CD4-positive, alpha-beta T cell treated with Interleukin-4 for 1 hour (primary cell): Measurements from ENCODE around the gene SHFL.

Experiments
- DNase-seq, 2 donors: peaks; one replicate each; pipeline ENCODE4 v3.0.0-alpha.2; 2020 to 2022

The SHFL gene

DNA sequence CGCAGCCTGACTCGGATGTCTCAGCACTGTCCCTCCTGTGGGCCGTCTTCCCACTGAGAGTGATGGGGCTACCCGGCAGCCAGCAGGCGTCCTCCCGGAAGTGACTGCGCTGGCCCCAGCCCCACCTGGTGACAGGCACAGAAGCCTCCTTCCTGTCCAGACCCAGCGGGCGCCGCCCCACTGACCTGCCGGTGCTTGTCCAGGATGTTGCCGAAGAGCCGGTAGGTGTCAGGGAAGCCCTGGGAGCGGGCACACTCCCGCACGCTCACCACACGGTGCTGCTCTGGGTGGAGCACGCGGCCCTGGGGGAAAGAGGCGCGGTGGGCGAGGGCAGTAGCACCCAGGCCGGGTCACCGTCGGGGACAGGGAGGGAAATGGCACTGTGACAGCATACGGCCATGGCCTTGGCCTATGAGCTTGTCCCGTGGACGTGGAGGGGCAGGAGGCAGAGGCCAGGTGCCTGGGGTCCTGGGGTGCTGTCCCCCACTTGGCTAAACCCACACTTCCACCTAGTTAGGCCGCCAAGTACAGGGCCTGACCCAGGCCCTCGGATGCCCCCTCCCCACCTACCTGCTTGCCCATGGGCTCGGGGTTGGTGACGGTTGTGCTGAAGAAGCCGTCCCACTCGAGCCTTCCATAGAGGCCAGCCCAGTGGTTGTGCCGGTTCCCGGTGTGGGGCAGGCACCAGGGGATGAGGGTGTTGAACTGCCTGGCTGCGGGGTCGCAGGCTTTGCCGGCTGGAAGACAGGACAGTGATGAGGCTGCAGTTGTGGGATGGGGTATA, 49.6 kb downstream of the SHFL start:
- DNase-seq: no peak

DNA sequence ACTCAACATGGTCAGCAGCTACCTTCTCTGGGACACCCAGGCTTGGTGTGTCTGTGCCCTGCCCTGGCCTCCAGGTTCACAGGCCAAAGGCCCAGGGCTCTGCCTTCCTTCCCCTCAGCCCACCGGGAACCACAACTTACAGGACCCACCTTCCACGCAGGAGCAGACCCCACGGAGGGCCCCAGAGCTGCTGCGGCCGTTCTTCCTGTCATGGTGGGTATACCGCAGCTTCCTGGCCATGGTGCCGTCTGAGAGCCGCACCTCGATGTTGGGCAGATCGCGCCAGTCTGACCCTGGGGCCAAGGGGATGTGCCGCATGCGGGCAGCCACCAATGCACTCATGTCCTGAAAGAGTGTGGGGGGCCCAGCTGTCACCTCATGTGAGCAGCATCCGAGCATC, 50.8 kb downstream of the SHFL start:
- DNase-seq: no peak

DNA sequence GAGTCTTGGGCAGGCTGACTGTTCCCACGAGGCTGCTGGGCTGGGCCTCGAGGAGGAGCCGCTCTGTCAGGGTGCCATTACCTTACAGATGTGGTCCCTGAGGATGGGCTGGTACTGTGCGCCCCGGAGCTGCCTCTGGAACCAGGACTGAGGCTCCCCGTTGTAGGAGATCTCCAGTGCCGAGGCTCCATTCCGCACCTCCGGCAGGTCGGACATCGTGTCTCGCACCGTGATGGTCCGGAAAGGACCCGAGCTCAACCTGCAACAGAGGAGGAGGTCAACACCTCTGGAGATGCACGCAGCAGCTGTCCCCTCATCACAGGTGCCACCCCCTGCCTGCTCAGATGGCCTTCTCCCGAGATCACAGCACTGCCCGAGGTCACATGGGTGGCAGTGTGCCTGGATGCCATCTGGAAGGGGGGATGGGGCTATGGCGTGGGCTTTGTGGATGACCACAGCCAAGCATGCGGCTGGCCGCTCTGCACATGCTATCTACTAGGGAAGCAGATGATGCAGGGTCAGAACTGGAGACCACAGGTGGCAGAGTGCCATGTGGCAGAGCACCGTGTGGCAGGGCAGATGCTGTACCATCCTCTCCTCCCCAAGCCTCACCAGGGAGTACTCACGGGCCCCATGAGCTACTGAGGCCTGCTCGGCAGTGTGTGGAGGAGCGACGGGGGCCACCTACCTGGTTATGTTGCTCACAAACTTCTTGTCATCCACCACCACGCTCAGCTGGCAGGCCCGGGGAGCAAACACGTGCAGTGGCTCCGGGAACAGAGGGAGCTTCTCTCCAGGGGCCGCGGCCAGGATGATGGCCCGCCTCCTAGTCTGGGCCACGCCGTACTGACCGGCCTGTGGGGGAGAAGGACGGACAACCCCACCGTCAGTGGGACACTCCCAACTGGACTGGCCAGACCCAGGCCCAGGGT, 51.9 kb downstream of the SHFL start:
- DNase-seq: no peak

DNA sequence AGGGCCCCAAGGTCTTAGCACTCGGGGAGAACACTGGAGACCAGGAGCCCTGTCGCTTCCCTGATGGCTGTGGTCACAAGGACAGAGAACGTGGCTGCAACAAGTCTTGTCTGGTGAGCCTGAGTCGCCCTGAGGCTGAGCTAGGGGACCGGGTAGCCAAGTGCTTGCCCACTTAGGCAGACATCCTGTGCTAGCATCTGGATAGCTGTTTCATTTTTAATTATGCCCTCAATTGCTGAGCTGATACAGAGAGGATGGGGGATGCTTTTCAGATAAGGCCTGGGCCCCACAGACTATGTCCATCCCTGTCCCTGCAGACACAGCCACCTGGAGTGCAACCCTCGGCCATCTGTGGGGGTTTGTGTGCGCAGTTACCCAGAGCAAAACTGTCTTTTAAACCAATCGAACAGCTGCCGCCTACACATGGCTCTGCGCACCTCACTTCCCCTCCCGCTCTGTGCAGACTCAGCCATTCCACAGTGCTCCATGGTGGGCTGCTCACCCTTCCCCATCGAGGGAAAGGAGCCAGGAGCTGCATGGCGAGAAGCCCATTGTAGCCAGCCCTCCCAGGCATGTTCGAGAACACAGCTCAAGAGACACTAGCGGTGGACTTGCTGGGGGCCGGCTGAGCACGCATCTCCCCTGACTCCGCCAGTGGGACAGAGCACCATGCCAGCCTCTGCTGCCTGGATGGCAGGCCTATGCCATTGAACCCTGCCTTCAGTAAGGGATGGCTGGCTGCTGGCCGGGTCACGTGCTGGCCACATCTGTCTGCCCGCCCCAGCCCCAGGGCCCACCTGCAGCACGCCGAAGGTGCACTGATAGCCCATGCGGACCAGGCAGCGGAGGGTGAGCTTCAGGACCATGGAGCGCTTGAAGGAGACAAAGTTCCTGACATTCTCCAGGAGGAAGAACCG, 53.0 kb downstream of the SHFL start:
- DNase-seq: no peak

DNA sequence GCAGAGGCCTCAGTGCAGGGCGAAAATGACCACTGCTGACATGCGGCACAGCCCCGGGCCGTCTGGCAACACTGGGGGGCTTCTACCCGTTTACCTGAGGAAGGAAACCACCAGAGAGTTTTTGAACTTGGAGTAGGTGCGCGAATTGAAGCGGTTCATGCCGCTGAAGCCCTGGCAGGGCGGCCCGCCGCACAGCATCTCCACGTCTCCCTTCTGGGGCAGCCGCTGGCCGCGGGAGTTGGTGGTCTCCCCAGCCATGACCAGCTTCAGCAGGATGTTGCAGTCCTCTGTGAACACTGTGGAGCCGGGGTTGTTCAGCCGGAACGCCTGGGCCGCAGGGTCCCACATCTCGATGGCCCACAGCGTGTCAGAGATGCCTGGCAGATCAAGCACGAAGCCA, 53.8 kb downstream of the SHFL start:
- no peak for DNase-seq

DNA sequence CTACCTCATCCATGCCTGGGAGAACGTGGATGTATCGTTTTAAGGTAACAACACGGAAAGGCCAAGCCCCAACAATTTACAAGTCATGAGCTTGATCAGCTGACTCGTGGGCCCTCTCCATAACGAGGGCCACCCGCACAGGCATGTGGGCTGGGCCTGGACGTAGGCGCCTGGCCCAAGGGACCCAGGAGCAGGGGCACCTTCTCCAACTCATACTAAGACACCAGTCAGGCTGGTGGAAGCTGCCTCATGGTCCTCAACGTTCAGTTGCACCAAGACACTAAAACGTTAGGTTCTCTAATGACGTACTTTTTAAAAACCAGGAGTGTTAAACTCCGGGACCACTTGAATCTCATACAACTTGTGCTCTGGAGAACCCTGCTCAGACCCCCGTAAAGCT, 55.4 kb downstream of the SHFL start:
- no peak for DNase-seq

DNA sequence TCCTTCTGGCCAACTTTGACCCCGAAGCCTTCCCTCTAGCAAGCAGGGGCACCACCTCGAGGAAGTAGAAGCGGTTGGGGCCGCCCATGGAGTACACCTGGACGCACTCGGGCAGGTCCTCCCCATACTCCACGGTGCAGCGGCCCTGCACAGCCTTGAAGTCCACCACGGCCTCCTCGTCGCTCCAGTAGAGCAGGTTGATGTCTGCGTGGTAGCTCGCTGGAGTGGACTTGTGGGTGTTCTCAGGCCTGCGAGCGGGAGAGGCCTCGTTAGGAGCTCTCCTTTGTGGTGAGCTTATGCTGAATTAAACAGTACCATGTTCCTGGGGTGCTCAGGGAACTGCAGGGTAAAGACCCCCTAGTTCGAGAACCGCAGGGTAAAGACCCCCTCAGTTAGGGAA, 55.9 kb downstream of the SHFL start:
- no peak for DNase-seq
